ENCODE measurements around the gene MCU. TPM values are rescaled to one million over a fixed set of nuclear protein-coding genes. Genes with fewer than 3 reads are reported as not detected.

The MCU gene
- total RNA-seq, 1 experiment from 2014 or later: 19.2 TPM

DNA sequence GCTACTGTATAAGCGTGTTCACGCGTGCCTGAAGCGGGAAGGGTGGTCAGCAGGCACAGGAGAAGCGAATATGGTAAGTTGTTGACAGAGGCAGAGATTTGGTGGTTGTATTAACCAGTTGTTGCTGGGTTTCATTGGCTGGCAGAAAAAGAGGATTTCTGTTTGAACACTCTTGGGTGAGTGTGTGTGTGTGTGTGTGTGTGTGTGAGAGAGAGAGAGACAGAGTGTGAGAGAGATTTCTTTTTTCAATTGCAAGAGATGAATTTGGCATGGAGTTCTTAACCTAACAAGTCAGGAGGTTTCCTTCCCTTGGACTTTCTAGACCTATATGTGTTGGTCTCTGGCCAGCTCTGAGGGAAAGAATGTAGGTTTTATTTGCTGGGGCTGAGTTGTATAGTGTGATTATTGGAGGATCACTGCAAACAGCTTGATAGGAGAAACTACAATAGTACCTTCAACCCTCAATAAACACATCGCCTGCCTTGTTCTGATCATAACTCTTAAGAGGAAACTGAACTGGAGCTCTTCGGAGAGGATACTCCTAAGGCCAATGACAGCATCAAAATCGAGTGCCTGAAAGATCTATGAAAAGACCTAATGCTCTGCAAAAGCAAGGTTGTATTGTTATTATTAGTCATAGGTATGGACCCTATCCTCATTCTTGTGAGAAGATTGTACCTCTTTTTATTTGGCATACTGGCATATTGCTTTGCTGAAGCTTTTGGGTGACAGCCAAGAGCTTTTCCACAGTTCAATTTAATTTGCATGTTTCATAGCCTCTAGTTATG, 1.2 kb downstream of the MCU start:
- peak; percentile 21 for DNase-seq (ENCODE audit: unreplicated experiment)
- H3K4me3 Mint-ChIP-seq (ENCODE audit: unreplicated experiment): peak overlapping the region; percentile 80
- POLR2A ChIA-PET: interaction anchor here (0.6 to 4.5 kb wide), 24 partner anchors 9 to 417 kb away, joined by 3 to 70 read pairs (median 4); partner anchors contain the start of genes MICU1 and NUDT13

DNA sequence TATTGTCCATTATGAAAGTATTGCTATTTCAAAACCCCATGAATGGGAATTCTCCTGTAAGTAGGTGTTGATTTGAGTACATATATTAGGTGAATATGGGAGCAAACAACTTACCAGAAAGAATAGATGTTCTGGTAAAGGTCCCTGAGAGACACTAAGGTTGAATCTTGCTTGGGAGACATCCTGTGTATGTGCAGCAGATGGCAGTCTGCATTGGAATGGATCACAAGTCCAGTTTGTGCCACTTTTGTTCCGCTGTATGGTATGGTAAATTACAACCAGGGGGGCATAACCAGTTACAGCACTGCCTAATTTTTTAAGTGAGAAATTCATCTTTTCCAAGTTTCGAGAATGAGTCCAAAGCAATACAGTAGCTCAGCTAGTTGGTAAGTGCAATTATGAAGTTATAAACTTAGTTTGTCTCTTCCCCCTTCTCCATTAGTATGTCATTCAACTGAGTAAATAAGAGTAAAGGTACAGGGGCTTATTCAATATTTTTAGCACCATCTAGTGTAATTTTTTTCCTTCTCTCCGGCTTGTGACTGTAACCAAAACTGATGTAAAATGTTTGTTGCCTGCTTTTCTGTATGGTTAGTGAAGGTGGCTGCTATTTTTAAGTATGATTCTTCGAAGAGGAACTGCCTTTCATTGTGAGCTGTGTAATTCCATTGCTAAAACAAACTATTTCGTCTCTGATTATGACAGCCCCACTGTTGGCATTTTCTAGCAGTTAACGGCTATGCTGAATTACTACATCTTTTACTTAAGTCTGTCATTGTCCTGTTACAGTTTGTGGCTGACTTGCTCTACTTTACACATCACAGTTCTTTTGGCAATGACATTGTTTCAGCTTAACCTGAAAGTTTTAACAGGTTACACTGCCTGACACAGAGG, 2.8 kb downstream of the MCU start:
- H3K27ac Mint-ChIP-seq (ENCODE audit: low read depth, unreplicated experiment): peak overlapping the region; percentile 16
- peak; percentile 36 for TF ChIP-seq CTCF (IDR thresholded peaks at IDR 0.05; ENCODE audit: unreplicated experiment)
- H3K4me1 Mint-ChIP-seq (ENCODE audit: insufficient read depth, unreplicated experiment): peaks cover 34% of the 10 kb centered on the region
- no TSS peak for BruUV-seq (replicated peaks)
- no peaks in the 10 kb centered on the region for H3K36me3 Mint-ChIP-seq (ENCODE audit: insufficient read depth, unreplicated experiment)
- no peaks in the 10 kb centered on the region for H3K9me3 Mint-ChIP-seq (ENCODE audit: unreplicated experiment)
- peak; percentile 40 for DNase-seq (ENCODE audit: unreplicated experiment)
- no peak overlapping the region for H3K4me3 Mint-ChIP-seq (ENCODE audit: unreplicated experiment)
- POLR2A ChIA-PET: interaction anchor here (0.8 to 4.5 kb wide), 7 partner anchors 15 to 356 kb away, joined by 3 to 70 read pairs (median 4); partner anchors contain the start of gene MICU1
- no peaks in the 10 kb centered on the region for H3K27me3 Mint-ChIP-seq (ENCODE audit: insufficient read depth, unreplicated experiment)
- CTCF ChIA-PET: interaction anchor here (0.6 to 7.1 kb wide), 19 partner anchors 11 to 369 kb away, joined by 3 to 95 read pairs (median 4); no protein-coding TSS in a partner anchor
- intact Hi-C loops (cut with micrococcal nuclease): loop anchor here (1.0 to 5.0 kb wide), 3 partner anchors 127 to 368 kb away; no protein-coding TSS in a partner anchor

More for the DNA sequence above, 1.2 kb downstream of the MCU start:
- intact Hi-C loops (cut with micrococcal nuclease): loop anchor here (1.0 to 5.0 kb wide), 2 partner anchors 126 to 329 kb away; no protein-coding TSS in a partner anchor
- no peaks in the 10 kb centered on the region for H3K27me3 Mint-ChIP-seq (ENCODE audit: insufficient read depth, unreplicated experiment)
- H3K27ac Mint-ChIP-seq (ENCODE audit: low read depth, unreplicated experiment): peak overlapping the region; percentile 17
- no peaks in the 10 kb centered on the region for H3K9me3 Mint-ChIP-seq (ENCODE audit: unreplicated experiment)
- CTCF ChIA-PET: interaction anchor here (0.5 to 7.1 kb wide), 18 partner anchors 10 to 509 kb away, joined by 3 to 95 read pairs (median 4); no protein-coding TSS in a partner anchor
- BruUV-seq (replicated peaks): TSS peak; percentile 32
- no peak for TF ChIP-seq CTCF (IDR thresholded peaks at IDR 0.05; ENCODE audit: unreplicated experiment)
- no peaks in the 10 kb centered on the region for H3K36me3 Mint-ChIP-seq (ENCODE audit: insufficient read depth, unreplicated experiment)
- peaks cover 36% of the 10 kb centered on the region for H3K4me1 Mint-ChIP-seq (ENCODE audit: insufficient read depth, unreplicated experiment)

- no peak for DNase-seq (ENCODE audit: unreplicated experiment)
- H3K9me3 Mint-ChIP-seq (ENCODE audit: unreplicated experiment): no peaks in the 10 kb centered on the region
- POLR2A ChIA-PET: interaction anchor here (0.7 to 4.5 kb wide), 5 partner anchors 11 to 355 kb away, joined by 3 to 70 read pairs (median 3); partner anchors contain the start of genes DNAJB12 and MICU1
- H3K36me3 Mint-ChIP-seq (ENCODE audit: insufficient read depth, unreplicated experiment): no peaks in the 10 kb centered on the region
- TF ChIP-seq CTCF (IDR thresholded peaks at IDR 0.05; ENCODE audit: unreplicated experiment): no peak
- H3K4me1 Mint-ChIP-seq (ENCODE audit: insufficient read depth, unreplicated experiment): peaks cover 29% of the 10 kb centered on the region
- H3K4me3 Mint-ChIP-seq (ENCODE audit: unreplicated experiment): no peak overlapping the region
- BruUV-seq (replicated peaks): no TSS peak
- intact Hi-C loops (cut with micrococcal nuclease): no loop called here
- H3K27me3 Mint-ChIP-seq (ENCODE audit: insufficient read depth, unreplicated experiment): no peaks in the 10 kb centered on the region
- CTCF ChIA-PET: interaction anchor here (0.6 to 7.1 kb wide), 13 partner anchors 11 to 368 kb away, joined by 3 to 95 read pairs (median 4); no protein-coding TSS in a partner anchor
- H3K27ac Mint-ChIP-seq (ENCODE audit: low read depth, unreplicated experiment): peak overlapping the region; percentile 16
Observed at GRCh38 chr10:72695496-72695895, 3.6 kb downstream of the MCU start.

Measured in MCF 10A (cell line).